Small intestine (tissue), 7 donors: ENCODE measurements around the gene TBX6. TPM values are rescaled to one million over a fixed set of nuclear protein-coding genes. Genes with fewer than 3 reads are reported as not detected.
"Not testable (repeated sequence)": the region's sequence is repeated elsewhere in the genome, so short reads cannot be mapped to it uniquely, and the experiment has no call there.

Experiments used
- DNase-seq, 2 donors: peaks; one replicate each; pipeline versions ENCODE4 v3.0.0 to v3.0.0-alpha.2; 2013
- FAIRE-seq: peaks from 2 replicates; lab custom pipeline; 2012; peaks lifted over from hg19 to GRCh38; lab: Jason Lieb, UNC
- H3K27ac ChIP-seq, 3 donors: one replicate each; pipeline ENCODE4 v1.5.1; 2013; ENCODE audit warnings: low read length in 2 of 3, mild to moderate bottlenecking in 2 of 3, control low read depth in 1 of 3, inconsistent platforms in 1 of 3, low read depth in 1 of 3, moderate library complexity in 1 of 3
- H3K27me3 ChIP-seq, 3 donors: one replicate each; pipeline ENCODE4 v1.6.1; 2013; ENCODE audit warnings: low read length in 3 of 3, inconsistent platforms in 1 of 3; ENCODE audit not compliant: control insufficient read depth in 3 of 3, insufficient read depth in 3 of 3
- H3K36me3 ChIP-seq, 3 donors: one replicate each; pipeline ENCODE4 v1.6.1; 2013; ENCODE audit warnings: low read length in 3 of 3, inconsistent platforms in 1 of 3, low read depth in 1 of 3, mild to moderate bottlenecking in 1 of 3, moderate library complexity in 1 of 3; ENCODE audit not compliant: control insufficient read depth in 3 of 3, insufficient read depth in 2 of 3
- H3K4me1 ChIP-seq, 3 donors: one replicate each; pipeline ENCODE4 v1.6.1; 2013; ENCODE audit warnings: low read length in 2 of 3, inconsistent platforms in 1 of 3, low read depth in 1 of 3, mild to moderate bottlenecking in 1 of 3, moderate library complexity in 1 of 3; ENCODE audit not compliant: control insufficient read depth in 3 of 3, insufficient read depth in 2 of 3
- H3K4me3 ChIP-seq, 3 donors: one replicate each; pipeline ENCODE4 v1.5.1; 2013; ENCODE audit warnings: low read length in 3 of 3, control low read depth in 1 of 3, inconsistent platforms in 1 of 3, low read depth in 1 of 3, mild to moderate bottlenecking in 1 of 3, moderate library complexity in 1 of 3
- H3K9me3 ChIP-seq, 2 donors: one replicate each; pipeline ENCODE4 v1.6.1; 2013; ENCODE audit warnings: low read depth in 1 of 2, low read length in 1 of 2; ENCODE audit not compliant: control insufficient read depth in 2 of 2, insufficient read depth in 1 of 2
- WGBS, 3 donors: extraction: QIAGEN DNeasy Blood & Tissue Kit; methylation state at CpG; one replicate each; pipeline ENCODE4 v1.1.7; 2013; 5-methylcytosine and 5-hydroxymethylcytosine counted together
- polyA plus RNA-seq, 4 donors: library from polyadenylated mRNA; stranded (reverse) in 3 of 4; unstranded in 1 of 4; fragments of 200-250 nt in 3 of 4; fragments of 120-200 nt in 1 of 4; gene quantifications; one replicate each; pipeline versions ENCODE4 v1.2.1 to v1.2.3, GENCODE V29; 2013
- donor health status: healthy with polysubstance abuse.
- donor health status: control.
- donor health status: control.
- donor health status: Bipolar disorder and iron deficiency.
- donor health status: healthy.

Gene TBX6
- polyA plus RNA-seq, 4 donors: 0.54 to 1.6 (median 1.2) TPM

DNA sequence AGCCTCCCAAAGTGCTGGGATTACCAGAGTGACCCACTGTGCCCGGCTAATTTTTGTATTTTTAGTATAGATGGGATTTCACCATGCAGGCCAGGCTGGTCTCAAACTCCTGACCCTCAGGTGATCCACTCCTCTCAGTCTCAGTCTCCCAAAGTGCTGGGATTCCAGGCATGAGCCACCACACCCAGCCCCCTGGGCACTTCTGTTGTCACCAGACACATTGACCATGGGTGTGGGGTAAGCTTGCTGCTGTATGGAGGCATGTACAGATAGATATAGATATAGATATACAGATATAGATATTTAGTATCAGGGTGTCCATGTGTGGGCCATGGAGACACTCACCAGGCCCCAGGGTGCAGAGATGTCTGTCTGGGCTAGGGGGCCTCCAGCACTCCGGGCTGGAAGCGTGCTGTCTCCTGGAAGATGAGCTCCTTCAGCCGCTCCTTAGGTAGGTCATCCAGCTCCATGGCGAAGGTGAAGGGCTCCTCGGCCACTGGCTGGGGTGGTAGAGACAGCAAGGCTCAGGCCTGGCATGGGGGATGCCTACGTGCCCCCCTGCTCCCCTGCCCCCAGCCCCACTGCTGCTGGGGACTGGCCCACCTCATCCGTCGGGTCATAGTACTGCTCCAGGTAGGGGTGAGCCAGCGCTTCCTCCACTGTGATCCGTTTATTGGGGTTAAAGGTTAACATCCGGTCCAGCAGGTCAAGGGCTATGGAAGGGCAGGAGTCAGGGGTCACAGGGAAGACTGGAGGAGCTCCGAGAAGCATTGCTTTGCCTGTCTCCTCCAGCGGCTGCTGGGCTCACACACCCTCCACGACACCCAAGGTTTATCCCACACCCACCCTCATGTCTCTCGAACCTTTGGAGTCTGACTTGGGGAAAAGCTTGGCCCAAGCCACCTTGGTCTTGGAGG, 24.8 kb upstream of the TBX6 start:
- peak overlapping the region; percentile 74 to 77 (median 75) for H3K27ac ChIP-seq
- peaks cover 3 to 80% (median 11%) of the 10 kb centered on the region in 3 donors for H3K4me1 ChIP-seq
- 69 to 82% (median 71%) methylated on average over 16 of the region's 16 CpGs for WGBS, 3 donors
- no peak overlapping the region for H3K4me3 ChIP-seq
- H3K9me3 ChIP-seq: no peaks in the 10 kb centered on the region
- DNase-seq (peak in 1 of 2 donors; percentile 45), FAIRE-seq (no peak)
- no peaks in the 10 kb centered on the region for H3K27me3 ChIP-seq
- peaks cover 9 to 98% (median 15%) of the 10 kb centered on the region in 3 donors for H3K36me3 ChIP-seq

DNA sequence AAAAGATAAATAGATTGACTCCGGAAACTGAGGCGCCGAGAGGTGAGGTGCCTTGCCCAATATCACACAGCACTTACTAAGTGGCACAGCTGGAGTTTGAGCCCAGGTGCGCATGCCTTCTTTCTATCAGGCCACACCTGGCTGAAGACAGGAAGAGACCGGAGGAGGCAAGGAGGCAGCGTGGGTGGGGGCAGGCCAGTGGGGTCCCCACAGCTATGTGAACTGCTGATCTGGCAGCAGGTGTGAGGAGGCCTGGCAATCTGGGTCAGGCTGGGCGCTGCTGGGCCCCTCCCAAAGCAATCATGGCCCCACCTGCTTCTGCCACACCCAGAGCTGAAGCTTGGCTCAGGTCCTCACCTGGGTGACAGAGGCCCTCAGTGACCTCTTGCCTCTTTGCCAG, 23.5 kb upstream of the TBX6 start:
- FAIRE-seq (no peak), DNase-seq (peak; percentile 94 to 98)
- peaks cover 3 to 68% (median 10%) of the 10 kb centered on the region in 3 donors for H3K4me1 ChIP-seq
- H3K9me3 ChIP-seq: no peaks in the 10 kb centered on the region
- peaks cover 12 to 98% (median 26%) of the 10 kb centered on the region in 3 donors for H3K36me3 ChIP-seq
- no peaks in the 10 kb centered on the region for H3K27me3 ChIP-seq
- H3K4me3 ChIP-seq: no peak overlapping the region
- WGBS, 3 donors: 12 to 60% (median 29%) methylated on average over 6 to 7 of the region's 7 CpGs
- H3K27ac ChIP-seq: peak overlapping the region; percentile 69 to 77 (median 75)

DNA sequence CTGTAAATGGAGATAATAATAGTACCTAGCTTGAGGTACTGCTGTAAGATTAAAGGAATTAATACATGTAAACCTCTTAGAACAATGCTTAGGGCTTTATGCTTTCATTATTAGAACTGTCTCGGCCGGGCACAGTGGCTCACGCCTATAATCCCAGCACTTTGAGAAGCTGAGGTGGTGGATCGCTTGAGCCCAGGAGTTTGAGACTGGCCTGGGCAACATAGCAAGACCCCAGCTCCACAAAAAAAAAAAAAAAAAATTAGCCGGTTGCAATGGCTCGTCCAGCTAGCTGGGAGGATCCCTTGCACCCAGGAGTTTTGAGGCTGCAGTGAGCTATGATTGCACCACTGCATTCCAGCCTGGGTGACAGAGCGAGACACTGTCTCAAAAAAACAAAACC, 23.1 kb upstream of the TBX6 start:
- FAIRE-seq, H3K4me3 ChIP-seq, H3K27me3 ChIP-seq, DNase-seq, H3K9me3 ChIP-seq: not testable (repeated sequence)
- peaks cover 3 to 64% (median 10%) of the 10 kb centered on the region in 3 donors for H3K4me1 ChIP-seq
- 44 to 67% (median 55%) methylated on average over 6 to 7 of the region's 7 CpGs for WGBS, 3 donors
- peak overlapping the region; percentile 69 to 77 (median 75) for H3K27ac ChIP-seq
- H3K36me3 ChIP-seq: peaks cover 12 to 98% (median 26%) of the 10 kb centered on the region in 3 donors

DNA sequence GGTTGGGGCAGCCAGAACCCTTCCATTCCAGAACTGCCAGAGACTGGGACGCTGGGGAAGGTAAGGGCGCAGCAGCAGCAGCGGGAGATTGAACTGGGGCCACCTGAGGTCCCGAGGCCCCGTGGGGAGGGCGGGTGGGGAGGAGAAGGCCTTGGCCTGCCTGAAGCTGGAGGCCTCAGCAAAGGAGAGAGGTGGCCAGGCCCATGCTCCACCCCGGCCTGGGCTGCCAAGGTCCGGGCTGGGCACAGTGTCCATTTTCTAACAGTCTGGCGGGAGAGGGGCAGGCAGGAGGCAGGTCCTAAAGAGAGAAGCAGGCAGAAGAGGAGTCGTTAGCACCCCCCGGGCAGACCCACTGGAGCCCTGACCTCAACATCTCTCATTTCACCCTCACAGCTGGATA, 22.7 kb upstream of the TBX6 start:
- Histone ChIP-seq H3K9me3 (no peaks in the 10 kb centered on the region), H3K27ac (peak overlapping the region; percentile 69 to 77 (median 76)), H3K4me1 (peaks cover 3 to 60% (median 10%) of the 10 kb centered on the region in 3 donors), H3K36me3 (peaks cover 12 to 98% (median 28%) of the 10 kb centered on the region in 3 donors), H3K4me3 (no peak overlapping the region), H3K27me3 (no peaks in the 10 kb centered on the region)
- DNase-seq (no peak), FAIRE-seq (no peak)
- WGBS, 3 donors: 65 to 77% (median 66%) methylated on average over 11 of the region's 11 CpGs

GRCh38 chr16:30113711-30114333, 22.1 kb upstream of the TBX6 start:
- Histone ChIP-seq H3K4me3 (no peak overlapping the region), H3K36me3 (peaks cover 12 to 98% (median 28%) of the 10 kb centered on the region in 3 donors), H3K27me3 (no peaks in the 10 kb centered on the region), H3K4me1 (peaks cover 3 to 54% (median 10%) of the 10 kb centered on the region in 3 donors), H3K9me3 (no peaks in the 10 kb centered on the region), H3K27ac (peak overlapping the region; percentile 60 to 76 (median 66))
- 84 to 89% (median 88%) methylated on average over 18 to 20 of the region's 20 CpGs for WGBS, 3 donors
- DNase-seq: no peak
- no peak for FAIRE-seq

DNA sequence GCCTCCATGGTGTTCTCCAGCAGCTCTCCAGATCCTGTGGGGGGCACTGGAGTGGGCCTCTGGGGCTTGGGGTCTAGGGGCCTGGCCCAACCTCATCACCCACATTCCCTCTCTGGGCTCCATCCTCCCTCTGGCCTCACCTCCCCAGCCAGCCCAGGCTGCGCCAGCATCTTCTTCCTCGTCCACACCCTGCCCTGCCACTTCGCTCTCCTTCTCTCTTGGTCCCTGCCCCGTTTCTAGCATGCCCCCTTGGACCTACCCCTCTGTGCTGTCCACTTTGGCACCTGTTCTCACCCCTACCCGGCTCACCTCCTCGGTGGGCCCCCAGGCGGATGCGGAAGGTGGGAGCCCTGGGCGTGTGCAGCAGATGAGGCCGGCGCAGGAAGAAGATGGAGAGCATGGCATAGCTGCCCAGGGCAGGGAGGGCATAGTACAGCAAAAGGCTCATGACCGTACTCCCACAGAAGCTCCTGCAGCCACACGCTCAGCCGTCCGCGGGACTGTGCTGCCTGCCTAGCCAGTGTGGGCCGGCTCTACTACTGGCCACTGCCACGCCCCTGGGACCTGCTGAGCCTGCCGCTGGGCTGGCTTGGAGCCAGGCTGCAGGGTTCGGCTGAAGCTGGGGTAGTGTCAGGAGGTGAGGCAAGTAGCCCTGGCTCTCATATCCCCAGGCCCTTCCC, 21.4 kb upstream of the TBX6 start, which contains the start of gene GDPD3:
Gene GDPD3 (minus strand): TSS at position 507 of the 680 bp plus-strand sequence. CDS start 59 bp downstream, at position 448.
- FAIRE-seq: no peak
- WGBS, 3 donors: 40 to 59% (median 42%) methylated on average over 18 to 20 of the region's 20 CpGs
- Histone ChIP-seq H3K9me3 (no peaks in the 10 kb centered on the region), H3K4me3 (no peak within 1 kb of the TSS), H3K27ac (peak within 1 kb of the TSS; percentile 60 to 77 (median 76)), H3K36me3 (peaks cover 12 to 96% (median 28%) of the 10 kb centered on the region in 3 donors), H3K27me3 (no peaks in the 10 kb centered on the region), H3K4me1 (peaks cover 3 to 53% (median 10%) of the 10 kb centered on the region in 3 donors)
- peak in 1 of 2 donors; percentile 85 for DNase-seq

- peaks cover 7 to 96% (median 28%) of the 10 kb centered on the region in 3 donors for H3K36me3 ChIP-seq
- no peaks in the 10 kb centered on the region for H3K27me3 ChIP-seq
- DNase-seq (peak; percentile 69 to 79), FAIRE-seq (no peak)
- H3K9me3 ChIP-seq: no peaks in the 10 kb centered on the region
- no peak overlapping the region for H3K27ac ChIP-seq
- 76 to 81% (median 80%) methylated on average over 27 to 29 of the region's 29 CpGs for WGBS, 3 donors
- no peak overlapping the region for H3K4me3 ChIP-seq
- peaks cover 3 to 46% (median 4%) of the 10 kb centered on the region in 3 donors for H3K4me1 ChIP-seq
Measured at GRCh38 chr16:30112197-30113030, 20.7 kb upstream of the TBX6 start.
